ENCODE data around the gene ZNF362.

Gene ZNF362

GRCh38 chr1:33349081-33349759 is 92.9 kb downstream of the ZNF362 start:
- peak; percentile 47 for DNase-seq

GRCh38 chr1:33349778-33350610 is 93.7 kb downstream of the ZNF362 start:
- DNase-seq = peak; percentile 84
